HG03575 (cell line): ENCODE results near the gene RTF2.
"Not testable (repeated sequence)": the region's sequence is repeated elsewhere in the genome, so short reads cannot be mapped to it uniquely, and the experiment has no call there.

Source experiments
- ATAC-seq: cut with Tn5 transposase; IDR thresholded peaks from one replicate; pipeline ENCODE4 v1.9.1; 2021; ENCODE audit not compliant: unreplicated experiment, insufficient number of reproducible peaks, low FRiP score; ENCODE audit errors: extremely low read depth

RTF2 gene

GRCh38 chr20:56467968-56468315 is 485 bp upstream of the RTF2 start:
- no peak for ATAC-seq

GRCh38 chr20:56469077-56469449 is 636 bp downstream of the RTF2 start:
- ATAC-seq, result no peak

GRCh38 chr20:56483970-56484369 is 15.5 kb downstream of the RTF2 start:
- no peak for ATAC-seq

- no peak for ATAC-seq
These were observed 18.8 kb downstream of the RTF2 start for GRCh38 chr20:56487216-56487615.

GRCh38 chr20:56488566-56488965 is 20.1 kb downstream of the RTF2 start:
- ATAC-seq, result no peak

GRCh38 chr20:56501116-56501515 is 32.7 kb downstream of the RTF2 start:
- ATAC-seq, result no peak

GRCh38 chr20:56503916-56504315 is 35.5 kb downstream of the RTF2 start:
- no peak for ATAC-seq

GRCh38 chr20:56504373-56505005 is 36.1 kb downstream of the RTF2 start:
- no peak for ATAC-seq

GRCh38 chr20:56506103-56506502 is 37.7 kb downstream of the RTF2 start:
- no peak for ATAC-seq

- ATAC-seq, result no peak
These were observed 43.5 kb downstream of the RTF2 start for GRCh38 chr20:56511926-56512325.

GRCh38 chr20:56513161-56514150 is 45.0 kb downstream of the RTF2 start:
- no peak for ATAC-seq

- no peak for ATAC-seq
These were observed 48.2 kb downstream of the RTF2 start for GRCh38 chr20:56516631-56517030.

- no peak for ATAC-seq
These were observed 48.8 kb downstream of the RTF2 start for GRCh38 chr20:56517211-56517610.

- ATAC-seq, result no peak
These were observed 49.2 kb downstream of the RTF2 start for GRCh38 chr20:56517641-56518040.

GRCh38 chr20:56518126-56518525 is 49.7 kb downstream of the RTF2 start:
- ATAC-seq, result no peak

GRCh38 chr20:56518721-56519398 is 50.4 kb downstream of the RTF2 start:
- no peak for ATAC-seq

- no peak for ATAC-seq
These were observed 51.1 kb downstream of the RTF2 start for GRCh38 chr20:56519551-56519950.

GRCh38 chr20:56520180-56520579 is 51.8 kb downstream of the RTF2 start:
- no peak for ATAC-seq

GRCh38 chr20:56520746-56521354 is 52.4 kb downstream of the RTF2 start:
- not testable (repeated sequence) for ATAC-seq
